Measurements from ENCODE around the gene PUS1.

PUS1 gene

DNA sequence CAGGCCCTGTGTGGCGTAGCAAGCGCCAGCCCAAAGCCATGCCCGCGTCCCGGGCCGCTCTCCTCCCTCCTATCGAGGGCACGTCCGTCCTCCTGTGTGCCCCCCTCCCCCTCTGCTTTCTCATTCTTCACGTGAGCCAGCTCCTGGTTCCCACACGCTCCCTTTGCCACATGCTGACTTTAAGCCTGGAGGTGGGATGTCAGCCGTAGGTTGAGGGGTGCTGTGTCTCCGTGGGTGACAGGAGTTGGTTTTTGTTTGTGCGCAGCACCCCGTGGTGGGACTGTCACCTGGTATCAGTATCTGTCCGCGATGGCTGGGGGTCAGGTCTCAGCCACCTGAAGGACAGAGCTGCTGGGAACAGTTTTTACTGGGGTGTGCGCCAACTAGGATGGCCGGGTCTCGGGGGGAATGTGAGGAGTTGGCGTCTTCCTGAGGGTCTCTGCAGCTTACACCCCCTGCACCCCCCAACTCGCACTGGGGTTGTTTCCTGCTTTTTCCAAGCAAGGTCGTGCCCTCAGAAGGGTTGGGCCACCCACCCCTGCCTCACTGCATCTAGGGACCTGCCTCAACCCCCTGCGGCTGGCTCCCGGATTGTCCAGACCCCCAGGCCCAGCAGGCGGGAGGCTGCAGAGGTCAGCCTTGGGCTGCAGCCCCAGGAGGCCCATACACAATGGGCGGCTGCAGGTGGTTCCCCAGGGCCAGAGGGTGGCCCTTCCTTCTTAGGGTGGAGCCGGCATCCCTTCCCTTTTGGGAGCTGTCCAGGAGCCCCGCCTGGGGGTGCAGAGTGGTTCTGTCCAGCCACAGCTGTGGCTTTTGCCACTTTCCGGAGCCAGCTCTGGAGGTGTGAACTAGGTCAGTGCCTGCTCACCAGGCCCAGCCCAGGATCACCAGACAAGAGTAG is 27.4 kb upstream of the PUS1 start:
- no peak overlapping the region for H3K27ac ChIP-seq
- TF ChIP-seq, protein P1, sequence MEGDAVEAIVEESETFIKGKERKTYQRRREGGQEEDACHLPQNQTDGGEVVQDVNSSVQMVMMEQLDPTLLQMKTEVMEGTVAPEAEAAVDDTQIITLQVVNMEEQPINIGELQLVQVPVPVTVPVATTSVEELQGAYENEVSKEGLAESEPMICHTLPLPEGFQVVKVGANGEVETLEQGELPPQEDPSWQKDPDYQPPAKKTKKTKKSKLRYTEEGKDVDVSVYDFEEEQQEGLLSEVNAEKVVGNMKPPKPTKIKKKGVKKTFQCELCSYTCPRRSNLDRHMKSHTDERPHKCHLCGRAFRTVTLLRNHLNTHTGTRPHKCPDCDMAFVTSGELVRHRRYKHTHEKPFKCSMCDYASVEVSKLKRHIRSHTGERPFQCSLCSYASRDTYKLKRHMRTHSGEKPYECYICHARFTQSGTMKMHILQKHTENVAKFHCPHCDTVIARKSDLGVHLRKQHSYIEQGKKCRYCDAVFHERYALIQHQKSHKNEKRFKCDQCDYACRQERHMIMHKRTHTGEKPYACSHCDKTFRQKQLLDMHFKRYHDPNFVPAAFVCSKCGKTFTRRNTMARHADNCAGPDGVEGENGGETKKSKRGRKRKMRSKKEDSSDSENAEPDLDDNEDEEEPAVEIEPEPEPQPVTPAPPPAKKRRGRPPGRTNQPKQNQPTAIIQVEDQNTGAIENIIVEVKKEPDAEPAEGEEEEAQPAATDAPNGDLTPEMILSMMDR (IDR thresholded peaks at IDR 0.05; ENCODE audit: low read depth, low read length), result no peak
- no peaks in the 10 kb centered on the region for H3K27me3 ChIP-seq (ENCODE audit: insufficient read depth, low read depth, severe bottlenecking)
- H3K4me3 ChIP-seq (ENCODE audit: low read depth, low read length), result no peak overlapping the region
- no peak for DNase-seq
- H3K36me3 ChIP-seq, result peaks cover 20% of the 10 kb centered on the region
- H3K9me3 ChIP-seq (ENCODE audit: severe bottlenecking), result no peaks in the 10 kb centered on the region

DNA sequence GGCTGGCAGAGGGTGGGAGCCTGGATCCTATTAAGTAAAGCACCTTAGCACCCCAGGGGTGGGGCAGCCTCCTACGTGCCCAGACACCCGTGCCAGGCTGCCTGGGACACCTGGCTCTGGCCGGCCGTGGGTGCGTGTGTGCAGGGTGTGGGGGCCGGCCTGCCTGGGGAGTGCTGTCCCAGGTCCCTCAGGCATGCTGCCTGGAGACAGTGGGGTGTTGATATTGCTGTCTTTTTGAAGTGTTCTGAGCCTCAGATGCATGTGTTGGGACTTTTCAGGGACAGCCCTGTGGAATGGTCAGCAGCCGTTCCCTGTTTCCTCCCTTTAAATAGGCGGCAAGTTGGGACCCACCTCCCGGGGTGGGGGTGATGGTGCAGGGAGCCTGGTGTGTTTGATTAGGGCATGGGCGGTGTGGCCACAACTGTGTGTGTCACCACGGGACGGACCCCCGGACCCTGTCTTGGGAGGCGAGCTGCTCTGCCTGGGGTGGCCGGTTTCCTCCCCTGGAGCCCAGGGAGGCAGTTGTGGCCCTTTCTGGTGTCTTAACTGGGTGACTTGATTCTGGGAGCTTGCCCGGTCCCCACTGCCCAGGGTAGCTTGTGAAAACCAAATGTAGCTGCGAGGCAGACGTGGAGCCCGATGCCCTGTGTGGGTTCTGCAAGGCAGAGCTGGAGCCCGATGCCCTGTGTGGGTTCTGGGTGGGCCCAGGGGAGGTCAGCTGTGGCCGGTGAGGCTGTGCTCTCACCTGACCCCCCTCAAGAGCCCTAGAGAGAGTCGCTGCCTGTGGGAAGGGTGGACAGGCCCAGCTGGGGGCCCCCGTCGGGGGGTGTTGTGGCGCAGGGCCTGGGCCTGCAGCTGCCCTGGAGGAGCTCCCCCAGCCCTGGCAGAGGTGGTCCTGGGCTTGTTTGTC is 26.5 kb upstream of the PUS1 start:
- TF ChIP-seq, protein P1 (IDR thresholded peaks at IDR 0.05; ENCODE audit: low read depth, low read length), result no peak
- DNase-seq, result no peak
- Histone ChIP-seq H3K27me3 (ENCODE audit: insufficient read depth, low read depth, severe bottlenecking) (no peaks in the 10 kb centered on the region), H3K9me3 (ENCODE audit: severe bottlenecking) (no peaks in the 10 kb centered on the region), H3K27ac (no peak overlapping the region), H3K36me3 (peaks cover 16% of the 10 kb centered on the region), H3K4me3 (ENCODE audit: low read depth, low read length) (no peak overlapping the region)

DNA sequence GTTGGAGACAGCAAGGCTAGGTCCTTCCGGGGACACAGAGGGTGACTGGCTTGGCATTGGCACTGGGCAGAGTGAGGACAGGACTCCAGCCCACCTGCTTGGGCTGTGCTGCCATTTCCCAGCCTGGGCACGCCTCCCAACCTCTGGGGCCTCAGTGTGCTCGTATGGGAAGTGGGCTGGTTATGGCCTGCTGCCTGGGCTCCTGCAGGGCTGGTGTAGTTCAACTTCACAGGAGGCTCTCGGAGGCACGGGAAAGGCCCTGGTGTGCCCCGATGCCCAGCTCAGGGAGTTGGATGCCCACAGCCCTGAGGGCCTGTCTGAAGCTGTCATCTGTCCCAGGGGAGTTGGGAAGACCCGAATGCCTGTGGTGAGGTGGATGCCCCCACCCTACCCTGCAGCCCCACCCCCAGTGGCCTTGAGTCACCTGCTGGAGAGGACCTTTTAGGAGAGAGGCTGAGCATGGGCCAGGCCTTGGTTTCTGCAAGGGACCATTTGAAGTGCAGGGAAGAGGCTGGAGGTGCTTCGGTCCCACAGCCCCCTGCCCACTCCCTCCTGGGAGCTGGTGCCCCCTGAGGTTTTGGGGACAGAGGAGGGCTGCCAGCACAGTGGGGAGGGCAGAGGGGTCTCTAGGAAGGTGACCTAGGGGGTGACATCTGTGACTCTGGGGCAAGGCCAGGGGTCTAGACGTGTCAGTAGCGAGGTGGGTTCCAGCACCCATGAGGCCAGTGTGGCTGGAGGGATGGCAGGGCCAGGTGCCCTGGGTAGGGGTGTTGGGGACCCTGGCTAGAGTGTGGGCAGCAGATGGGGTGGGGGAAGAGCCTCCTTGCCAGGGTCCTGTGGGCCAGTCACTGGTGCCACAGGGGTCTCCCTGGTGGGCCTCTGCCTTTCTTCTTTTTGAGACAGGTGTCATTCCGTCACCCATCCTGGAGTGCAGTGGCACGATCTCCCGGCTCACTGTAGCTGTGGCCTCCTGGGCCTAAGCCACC is 25.5 kb upstream of the PUS1 start:
- H3K27ac ChIP-seq, result no peak overlapping the region
- H3K27me3 ChIP-seq (ENCODE audit: insufficient read depth, low read depth, severe bottlenecking), result no peaks in the 10 kb centered on the region
- TF ChIP-seq, protein P1 (IDR thresholded peaks at IDR 0.05; ENCODE audit: low read depth, low read length), result no peak
- H3K36me3 ChIP-seq, result peaks cover 15% of the 10 kb centered on the region
- no peaks in the 10 kb centered on the region for H3K9me3 ChIP-seq (ENCODE audit: severe bottlenecking)
- no peak overlapping the region for H3K4me3 ChIP-seq (ENCODE audit: low read depth, low read length)
- DNase-seq, result no peak

DNA sequence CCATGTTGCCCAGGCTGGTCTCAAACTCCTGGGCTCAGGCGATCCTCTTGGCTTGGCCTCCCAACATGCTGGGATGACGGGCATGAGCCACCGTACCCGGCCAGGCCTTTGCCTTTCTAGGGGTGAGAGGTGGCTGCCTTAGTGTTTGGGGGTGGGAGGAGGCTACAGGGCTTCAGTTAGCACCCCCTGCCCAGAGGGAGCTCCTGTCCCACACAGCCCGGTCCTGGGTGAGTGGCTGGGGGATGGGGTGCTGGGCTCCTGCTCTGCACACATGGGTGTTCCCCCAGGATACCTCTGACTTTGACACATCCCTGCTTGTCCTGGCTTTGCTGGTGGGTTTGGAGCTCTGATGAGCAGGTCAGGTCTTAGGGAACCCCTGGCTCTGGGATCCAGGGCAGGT is 24.7 kb upstream of the PUS1 start:
- Histone ChIP-seq H3K27ac (no peak overlapping the region), H3K9me3 (ENCODE audit: severe bottlenecking) (no peaks in the 10 kb centered on the region), H3K36me3 (peaks cover 23% of the 10 kb centered on the region), H3K4me3 (ENCODE audit: low read depth, low read length) (no peak overlapping the region), H3K27me3 (ENCODE audit: insufficient read depth, low read depth, severe bottlenecking) (no peaks in the 10 kb centered on the region)
- TF ChIP-seq, protein P1 (IDR thresholded peaks at IDR 0.05; ENCODE audit: low read depth, low read length), result no peak
- no peak for DNase-seq

DNA sequence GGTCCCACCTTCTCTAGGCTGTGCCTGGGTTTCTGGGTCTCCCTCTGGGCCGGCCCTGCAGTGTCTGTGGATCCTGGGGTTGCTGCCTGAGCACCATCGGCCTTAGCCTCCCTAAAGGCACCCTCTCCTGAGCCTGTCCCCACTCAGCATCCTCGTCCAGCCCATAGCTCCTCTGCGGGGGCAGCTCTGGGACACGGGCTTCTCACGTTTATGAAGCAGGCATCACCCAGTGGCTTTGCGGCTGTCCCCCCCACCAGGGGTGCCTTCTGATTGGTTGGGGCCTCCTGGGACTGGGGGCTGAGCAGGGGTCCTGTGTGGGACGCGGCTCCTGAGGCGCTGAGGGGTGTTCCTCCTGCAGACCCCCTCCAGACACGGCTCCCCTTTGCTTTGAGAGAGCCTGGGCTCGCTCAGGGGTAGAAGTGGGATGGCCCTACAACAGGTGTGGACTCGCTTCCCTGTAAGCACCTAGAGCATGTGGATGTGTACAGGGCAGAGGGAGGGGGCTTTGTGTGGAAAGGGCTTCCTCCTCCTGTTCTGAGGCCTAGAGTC is 23.9 kb upstream of the PUS1 start:
- no peaks in the 10 kb centered on the region for H3K27me3 ChIP-seq (ENCODE audit: insufficient read depth, low read depth, severe bottlenecking)
- no peak overlapping the region for H3K27ac ChIP-seq
- TF ChIP-seq, protein P1 (IDR thresholded peaks at IDR 0.05; ENCODE audit: low read depth, low read length), result no peak
- H3K4me3 ChIP-seq (ENCODE audit: low read depth, low read length), result no peak overlapping the region
- peaks cover 31% of the 10 kb centered on the region for H3K36me3 ChIP-seq
- H3K9me3 ChIP-seq (ENCODE audit: severe bottlenecking), result no peaks in the 10 kb centered on the region
- DNase-seq, result no peak
